Breast epithelium (tissue), 3 donors: ENCODE data around the gene RAMACL.

Experiments
- POLR2AphosphoS5 ChIP-seq, 3 donors: sonication (generic); formaldehyde crosslinking; IDR thresholded peaks; one replicate each; pipeline ENCODE4 v1.6.1; 2017; ENCODE audit warnings: antibody characterized with exemption in 3 of 3
- TF ChIP-seq, protein P1 (sequence below), 3 donors: fragments of 450-650 bp; IDR thresholded peaks; one replicate each; pipeline ENCODE4 v1.5.1; 2016 to 2017; ENCODE audit warnings: antibody characterized with exemption in 3 of 3, mild to moderate bottlenecking in 3 of 3, moderate library complexity in 3 of 3

DNA sequence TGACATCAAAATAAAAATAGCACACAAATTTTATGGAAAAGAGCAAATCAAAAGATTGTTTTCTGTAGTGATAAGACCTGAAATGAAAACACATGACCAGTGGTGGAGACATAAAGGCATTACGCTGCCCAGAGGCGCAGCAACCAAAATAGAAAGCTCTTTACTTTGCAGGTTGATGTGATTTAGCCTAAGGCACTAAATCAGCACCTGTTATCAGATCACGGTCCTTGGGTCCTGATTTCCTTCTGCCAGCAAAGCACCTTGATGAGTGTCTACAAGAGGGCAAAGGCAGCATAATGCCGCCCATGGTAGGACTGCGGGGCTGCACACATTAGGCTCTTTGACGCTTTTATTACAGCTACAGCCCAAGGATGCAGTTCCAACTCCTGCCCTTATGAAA is 19.3 kb upstream of the RAMACL start:
- no peak for TF ChIP-seq POLR2AphosphoS5 (IDR thresholded peaks at IDR 0.05)
- TF ChIP-seq, protein P1, sequence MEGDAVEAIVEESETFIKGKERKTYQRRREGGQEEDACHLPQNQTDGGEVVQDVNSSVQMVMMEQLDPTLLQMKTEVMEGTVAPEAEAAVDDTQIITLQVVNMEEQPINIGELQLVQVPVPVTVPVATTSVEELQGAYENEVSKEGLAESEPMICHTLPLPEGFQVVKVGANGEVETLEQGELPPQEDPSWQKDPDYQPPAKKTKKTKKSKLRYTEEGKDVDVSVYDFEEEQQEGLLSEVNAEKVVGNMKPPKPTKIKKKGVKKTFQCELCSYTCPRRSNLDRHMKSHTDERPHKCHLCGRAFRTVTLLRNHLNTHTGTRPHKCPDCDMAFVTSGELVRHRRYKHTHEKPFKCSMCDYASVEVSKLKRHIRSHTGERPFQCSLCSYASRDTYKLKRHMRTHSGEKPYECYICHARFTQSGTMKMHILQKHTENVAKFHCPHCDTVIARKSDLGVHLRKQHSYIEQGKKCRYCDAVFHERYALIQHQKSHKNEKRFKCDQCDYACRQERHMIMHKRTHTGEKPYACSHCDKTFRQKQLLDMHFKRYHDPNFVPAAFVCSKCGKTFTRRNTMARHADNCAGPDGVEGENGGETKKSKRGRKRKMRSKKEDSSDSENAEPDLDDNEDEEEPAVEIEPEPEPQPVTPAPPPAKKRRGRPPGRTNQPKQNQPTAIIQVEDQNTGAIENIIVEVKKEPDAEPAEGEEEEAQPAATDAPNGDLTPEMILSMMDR (IDR thresholded peaks at IDR 0.05): no peak
